HG03139 (cell line): ENCODE measurements around the gene NELFA.
"Not testable (repeated sequence)": the region's sequence is repeated elsewhere in the genome, so short reads cannot be mapped to it uniquely, and the experiment has no call there.

ENCODE experiments used
- ATAC-seq: cut with Tn5 transposase; IDR thresholded peaks from one replicate; pipeline ENCODE4 v1.9.1; 2021; ENCODE audit not compliant: unreplicated experiment

The NELFA gene

GRCh38 chr4:2040391-2041238, 31.8 kb upstream of the NELFA start:
- no peak for ATAC-seq

GRCh38 chr4:2036866-2037265, 28.1 kb upstream of the NELFA start:
- no peak for ATAC-seq

GRCh38 chr4:2036327-2036726, 27.6 kb upstream of the NELFA start:
- ATAC-seq = no peak

- not testable (repeated sequence) for ATAC-seq
Measured at GRCh38 chr4:2031161-2031560, 22.4 kb upstream of the NELFA start.

GRCh38 chr4:2027120-2027519, 18.3 kb upstream of the NELFA start:
- not testable (repeated sequence) for ATAC-seq

- ATAC-seq = no peak
Measured at GRCh38 chr4:2025817-2026216, 17.0 kb upstream of the NELFA start.

GRCh38 chr4:2024683-2025082, 15.9 kb upstream of the NELFA start:
- ATAC-seq = no peak

GRCh38 chr4:2021358-2022018, 12.7 kb upstream of the NELFA start:
- ATAC-seq = not testable (repeated sequence)

GRCh38 chr4:2015008-2015407, 6.2 kb upstream of the NELFA start:
- ATAC-seq = no peak

GRCh38 chr4:2011583-2011982, 2.8 kb upstream of the NELFA start:
- ATAC-seq = no peak

- ATAC-seq = no peak
Measured at GRCh38 chr4:2009651-2010233, 968 bp upstream of the NELFA start.

- no peak for ATAC-seq
Measured at GRCh38 chr4:2008671-2008920, 178 bp downstream of the NELFA start.

- no peak for ATAC-seq
Measured at GRCh38 chr4:2007804-2008670, 737 bp downstream of the NELFA start.

- ATAC-seq = no peak
Measured at GRCh38 chr4:2006956-2007653, 1.7 kb downstream of the NELFA start.

- no peak for ATAC-seq
Measured at GRCh38 chr4:2006367-2006766, 2.4 kb downstream of the NELFA start.

- not testable (repeated sequence) for ATAC-seq
Measured at GRCh38 chr4:2003361-2003760, 5.4 kb downstream of the NELFA start.

- ATAC-seq = not testable (repeated sequence)
Measured at GRCh38 chr4:1999308-1999707, 9.5 kb downstream of the NELFA start.

GRCh38 chr4:1998296-1998695, 10.5 kb downstream of the NELFA start:
- ATAC-seq = no peak

GRCh38 chr4:1997712-1998111, 11.1 kb downstream of the NELFA start:
- no peak for ATAC-seq

- no peak for ATAC-seq
Measured at GRCh38 chr4:1996866-1997611, 11.7 kb downstream of the NELFA start.
